SK-N-DZ (cell line): ENCODE data around the gene SOWAHD.
A peak's percentile ranks its signal among the peaks of the same experiment; 100 is the strongest.
"Not testable (repeated sequence)": the region's sequence is repeated elsewhere in the genome, so short reads cannot be mapped to it uniquely, and the experiment has no call there.

Experiments
- DNase-seq: peaks from one replicate; pipeline ENCODE4 v3.0.0-alpha.2; 2015; ENCODE audit warnings: low spot score

The SOWAHD gene

GRCh38 chrX:119758731-119759247 is 401 bp downstream of the SOWAHD start:
- no peak for DNase-seq

- no peak for DNase-seq
Observed at GRCh38 chrX:119759248-119759766, 919 bp downstream of the SOWAHD start.

GRCh38 chrX:119760026-119760877 is 1.9 kb downstream of the SOWAHD start:
- DNase-seq: no peak

- no peak for DNase-seq
Observed at GRCh38 chrX:119762718-119763117, 4.3 kb downstream of the SOWAHD start.

- DNase-seq: no peak
Observed at GRCh38 chrX:119763181-119763580, 4.8 kb downstream of the SOWAHD start.

- DNase-seq: no peak
Observed at GRCh38 chrX:119763836-119764387, 5.5 kb downstream of the SOWAHD start.

GRCh38 chrX:119768436-119768835 is 10.0 kb downstream of the SOWAHD start:
- not testable (repeated sequence) for DNase-seq

- not testable (repeated sequence) for DNase-seq
Observed at GRCh38 chrX:119769388-119769787, 11.0 kb downstream of the SOWAHD start.

- no peak for DNase-seq
Observed at GRCh38 chrX:119775517-119776238, 17.3 kb downstream of the SOWAHD start.

- DNase-seq: no peak
Observed at GRCh38 chrX:119778829-119779228, 20.4 kb downstream of the SOWAHD start.

GRCh38 chrX:119783026-119783425 is 24.6 kb downstream of the SOWAHD start:
- DNase-seq: no peak

GRCh38 chrX:119784747-119785446 is 26.5 kb downstream of the SOWAHD start:
- peak; percentile 45 for DNase-seq

GRCh38 chrX:119790977-119791436 is 32.6 kb downstream of the SOWAHD start:
- DNase-seq: peak; percentile 27

- DNase-seq: peak; percentile 93
Observed at GRCh38 chrX:119791437-119792231, 33.2 kb downstream of the SOWAHD start, which contains the start of gene RPL39. Gene RPL39 (minus strand): TSS chrX:119791630. CDS start chrX:119791576, 54 bp downstream.

GRCh38 chrX:119801253-119802221 is 43.1 kb downstream of the SOWAHD start:
- no peak for DNase-seq

- no peak for DNase-seq
Observed at GRCh38 chrX:119802546-119802945, 44.2 kb downstream of the SOWAHD start.

GRCh38 chrX:119808461-119808860 is 50.1 kb downstream of the SOWAHD start:
- DNase-seq: not testable (repeated sequence)

- no peak for DNase-seq
Observed at GRCh38 chrX:119809185-119809666, 50.8 kb downstream of the SOWAHD start.
